Neural progenitor cell (in vitro differentiated cells): ENCODE results near the gene HERC6. TPM values are rescaled to one million over a fixed set of nuclear protein-coding genes. Genes with fewer than 3 reads are reported as not detected.

ENCODE experiments used
- DNase-seq: peaks from one replicate; pipeline ENCODE4 v3.0.0-alpha.2; 2016; ENCODE audit warnings: low spot score
- H2AFZ ChIP-seq: fragments of 200-600 bp; sonication (generic); replicated peaks from 2 replicates; pipeline ENCODE4 v1.6.1; 2016; ENCODE audit warnings: antibody characterized with exemption
- H3F3A ChIP-seq: fragments of 200-600 bp; sonication (generic); 2 replicates; pipeline ENCODE4 v1.6.1; 2016; ENCODE audit warnings: antibody characterized with exemption, low read depth
- H3K27ac ChIP-seq: fragments of 200-600 bp; sonication (generic); 2 replicates; pipeline ENCODE4 v1.5.1; 2016; ENCODE audit warnings: mild to moderate bottlenecking
- H3K27me3 ChIP-seq: fragments of 200-600 bp; sonication (generic); 2 replicates; pipeline ENCODE4 v1.6.1; 2016; ENCODE audit warnings: mild to moderate bottlenecking, moderate library complexity
- H3K36me3 ChIP-seq: fragments of 200-600 bp; sonication (generic); 2 replicates; pipeline ENCODE4 v1.5.1; 2016
- H3K4me1 ChIP-seq: fragments of 200-600 bp; sonication (generic); 2 replicates; pipeline ENCODE4 v1.6.1; 2016; ENCODE audit warnings: mixed run types
- H3K4me2 ChIP-seq: fragments of 200-600 bp; sonication (generic); 2 replicates; pipeline ENCODE4 v1.6.1; 2016
- H3K4me3 ChIP-seq: fragments of 200-600 bp; sonication (generic); 2 replicates; pipeline ENCODE4 v1.5.1; 2016
- H3K79me2 ChIP-seq: fragments of 200-600 bp; sonication (generic); 2 replicates; pipeline ENCODE4 v1.6.1; 2016; ENCODE audit warnings: low read depth
- H3K9ac ChIP-seq: fragments of 200-600 bp; sonication (generic); 2 replicates; pipeline ENCODE4 v1.6.1; 2016
- H3K9me3 ChIP-seq: fragments of 200-600 bp; sonication (generic); 2 replicates; pipeline ENCODE4 v1.5.1; 2016; ENCODE audit warnings: low read depth
- H4K20me1 ChIP-seq: fragments of 200-600 bp; sonication (generic); 2 replicates; pipeline ENCODE4 v1.6.1; 2016; ENCODE audit warnings: low read depth
- H3K27ac Mint-ChIP-seq: 3 replicates; pipeline ENCODE4 v1.8.0; 2021; ENCODE audit warnings: mixed read lengths
- H3K27me3 Mint-ChIP-seq: 2 replicates; pipeline ENCODE4 v1.8.0; 2022; ENCODE audit warnings: low read depth, mild to moderate bottlenecking, inconsistent platforms, moderate library complexity, mixed read lengths; ENCODE audit not compliant: insufficient read depth
- H3K36me3 Mint-ChIP-seq: 3 replicates; pipeline ENCODE4 v1.8.0; 2021; ENCODE audit warnings: mixed read lengths
- H3K4me1 Mint-ChIP-seq: 3 replicates; pipeline ENCODE4 v1.8.0; 2021; ENCODE audit warnings: mixed read lengths
- H3K4me3 Mint-ChIP-seq: 3 replicates; pipeline ENCODE4 v1.8.0; 2021; ENCODE audit warnings: mild to moderate bottlenecking, moderate library complexity, mixed read lengths
- H3K9me3 Mint-ChIP-seq: 3 replicates; pipeline ENCODE4 v1.8.0; 2020; ENCODE audit warnings: mixed read lengths
- EZH2 ChIP-seq: fragments of 200-600 bp; sonication (generic); IDR thresholded peaks from 2 replicates; pipeline ENCODE4 v1.6.1; 2017; ENCODE audit warnings: antibody characterized with exemption, mild to moderate bottlenecking, moderate library complexity
- EZH2phosphoT487 ChIP-seq: fragments of 200-600 bp; sonication (generic); IDR thresholded peaks from 2 replicates; pipeline ENCODE4 v1.6.1; 2017; ENCODE audit warnings: antibody characterized with exemption
- total RNA-seq: library from RNA; depleted of rRNA; stranded (reverse); fragments of >200 nt; gene quantifications from 2 replicates; pipeline ENCODE4 v1.2.3, GENCODE V29; 2015; ENCODE audit warnings: low replicate concordance
- TF ChIP-seq, protein P1 (sequence below): fragments of 200-600 bp; sonication (generic); IDR thresholded peaks from 2 replicates; pipeline ENCODE4 v1.5.1; 2017; ENCODE audit warnings: antibody characterized with exemption, mild to moderate bottlenecking

Gene HERC6
- total RNA-seq, 1 donor from 2014 or later = 0.24 TPM

GRCh38 chr4:88441696-88442095 is 63.0 kb downstream of the HERC6 start:
- TF ChIP-seq EZH2phosphoT487 = no peak
- no peak for TF ChIP-seq EZH2
- TF ChIP-seq, protein P1, sequence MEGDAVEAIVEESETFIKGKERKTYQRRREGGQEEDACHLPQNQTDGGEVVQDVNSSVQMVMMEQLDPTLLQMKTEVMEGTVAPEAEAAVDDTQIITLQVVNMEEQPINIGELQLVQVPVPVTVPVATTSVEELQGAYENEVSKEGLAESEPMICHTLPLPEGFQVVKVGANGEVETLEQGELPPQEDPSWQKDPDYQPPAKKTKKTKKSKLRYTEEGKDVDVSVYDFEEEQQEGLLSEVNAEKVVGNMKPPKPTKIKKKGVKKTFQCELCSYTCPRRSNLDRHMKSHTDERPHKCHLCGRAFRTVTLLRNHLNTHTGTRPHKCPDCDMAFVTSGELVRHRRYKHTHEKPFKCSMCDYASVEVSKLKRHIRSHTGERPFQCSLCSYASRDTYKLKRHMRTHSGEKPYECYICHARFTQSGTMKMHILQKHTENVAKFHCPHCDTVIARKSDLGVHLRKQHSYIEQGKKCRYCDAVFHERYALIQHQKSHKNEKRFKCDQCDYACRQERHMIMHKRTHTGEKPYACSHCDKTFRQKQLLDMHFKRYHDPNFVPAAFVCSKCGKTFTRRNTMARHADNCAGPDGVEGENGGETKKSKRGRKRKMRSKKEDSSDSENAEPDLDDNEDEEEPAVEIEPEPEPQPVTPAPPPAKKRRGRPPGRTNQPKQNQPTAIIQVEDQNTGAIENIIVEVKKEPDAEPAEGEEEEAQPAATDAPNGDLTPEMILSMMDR = no peak
- H3F3A ChIP-seq = no peaks in the 10 kb centered on the region
- H3K4me3 ChIP-seq = no peak overlapping the region
- no peak overlapping the region for H3K9ac ChIP-seq
- Mint-ChIP-seq H3K4me3 (no peak overlapping the region), H3K27ac (no peak overlapping the region), H3K9me3 (peaks cover 5% of the 10 kb centered on the region), H3K36me3 (no peaks in the 10 kb centered on the region), H3K27me3 (no peaks in the 10 kb centered on the region), H3K4me1 (peaks cover 14% of the 10 kb centered on the region)
- H4K20me1 ChIP-seq = no peaks in the 10 kb centered on the region
- peaks cover 3% of the 10 kb centered on the region for H3K4me1 ChIP-seq
- H2AFZ ChIP-seq = no peak overlapping the region
- H3K79me2 ChIP-seq = no peaks in the 10 kb centered on the region
- H3K36me3 ChIP-seq = no peaks in the 10 kb centered on the region
- DNase-seq = no peak
- H3K4me2 ChIP-seq = no peak overlapping the region
- H3K27ac ChIP-seq = no peak overlapping the region
- no peaks in the 10 kb centered on the region for H3K9me3 ChIP-seq
- H3K27me3 ChIP-seq = no peaks in the 10 kb centered on the region

- H3K27me3 Mint-ChIP-seq = no peaks in the 10 kb centered on the region
- Histone ChIP-seq H3K9me3 (no peaks in the 10 kb centered on the region), H3K27ac (no peak overlapping the region), H3K4me2 (no peak overlapping the region), H3K9ac (no peak overlapping the region), H3K4me3 (no peak overlapping the region), H3K36me3 (no peaks in the 10 kb centered on the region), H3K79me2 (no peaks in the 10 kb centered on the region), H3K27me3 (no peaks in the 10 kb centered on the region), H2AFZ (no peak overlapping the region), H3F3A (no peaks in the 10 kb centered on the region), H3K4me1 (peaks cover 3% of the 10 kb centered on the region), H4K20me1 (no peaks in the 10 kb centered on the region)
- no peaks in the 10 kb centered on the region for H3K36me3 Mint-ChIP-seq
- peaks cover 5% of the 10 kb centered on the region for H3K9me3 Mint-ChIP-seq
- DNase-seq = no peak
- no peak overlapping the region for H3K4me3 Mint-ChIP-seq
- H3K27ac Mint-ChIP-seq = no peak overlapping the region
- peaks cover 17% of the 10 kb centered on the region for H3K4me1 Mint-ChIP-seq
- TF ChIP-seq EZH2 = no peak
- TF ChIP-seq, protein P1 = no peak
- no peak for TF ChIP-seq EZH2phosphoT487
These were observed 64.1 kb downstream of the HERC6 start for GRCh38 chr4:88442689-88443191.

DNA sequence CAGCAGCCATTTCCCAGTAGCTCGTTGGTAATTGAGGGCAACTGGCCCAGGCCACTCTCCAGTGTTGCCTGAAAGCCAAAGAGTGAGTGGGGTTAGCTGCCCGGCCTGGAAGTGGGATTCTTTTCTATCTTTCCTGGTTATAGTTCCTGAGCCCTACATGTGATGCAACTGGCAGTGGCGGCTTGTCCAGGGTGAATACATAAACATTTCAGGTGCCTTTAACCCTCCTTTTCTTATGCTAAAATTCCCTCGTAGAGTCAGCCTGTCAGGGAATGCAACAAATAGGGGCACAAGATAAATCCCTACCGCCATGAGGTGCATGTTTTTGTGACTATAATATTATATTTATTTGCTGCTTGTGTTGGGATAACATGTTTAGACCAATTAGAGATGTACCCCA is 64.8 kb downstream of the HERC6 start:
- Histone ChIP-seq H3K79me2 (no peaks in the 10 kb centered on the region), H3K27me3 (no peaks in the 10 kb centered on the region), H3F3A (no peaks in the 10 kb centered on the region), H3K9ac (no peak overlapping the region), H3K4me3 (no peak overlapping the region), H2AFZ (no peak overlapping the region), H3K27ac (no peak overlapping the region), H3K36me3 (no peaks in the 10 kb centered on the region), H4K20me1 (no peaks in the 10 kb centered on the region), H3K9me3 (no peaks in the 10 kb centered on the region), H3K4me1 (peaks cover 3% of the 10 kb centered on the region), H3K4me2 (no peak overlapping the region)
- Mint-ChIP-seq H3K4me3 (no peak overlapping the region), H3K4me1 (peaks cover 17% of the 10 kb centered on the region), H3K27ac (no peak overlapping the region), H3K9me3 (peaks cover 5% of the 10 kb centered on the region), H3K36me3 (no peaks in the 10 kb centered on the region), H3K27me3 (no peaks in the 10 kb centered on the region)
- TF ChIP-seq, protein P1 = no peak
- no peak for DNase-seq
